Right atrium auricular region (tissue), 2 donors: ENCODE measurements around the gene SRGAP1. TPM values are rescaled to one million over a fixed set of nuclear protein-coding genes. Genes with fewer than 3 reads are reported as not detected.
"Not testable (repeated sequence)": the region's sequence is repeated elsewhere in the genome, so short reads cannot be mapped to it uniquely, and the experiment has no call there.

Experiments used
- DNase-seq: peaks from one replicate; pipeline ENCODE4 v3.0.0-alpha.2; 2019; ENCODE audit warnings: low spot score
- H3K27ac ChIP-seq, 2 donors: fragments of 200-600 bp; sonication (generic); 1 replicate in 1 of 2; 2 replicates in 1 of 2; pipeline ENCODE4 v1.5.1; 2016 to 2019
- H3K27me3 ChIP-seq, 2 donors: fragments of 200-600 bp; sonication (generic); one replicate each; pipeline versions ENCODE4 v1.5.1 to v1.6.0; 2017 to 2019
- H3K36me3 ChIP-seq: fragments of 200-600 bp; sonication (generic); one replicate; pipeline ENCODE4 v1.5.1; 2016
- H3K4me1 ChIP-seq, 2 donors: fragments of 200-600 bp; sonication (generic); one replicate each; pipeline versions ENCODE4 v1.5.1 to v1.6.0; 2017 to 2019
- H3K4me3 ChIP-seq, 2 donors: fragments of 200-600 bp; sonication (generic); 1 replicate in 1 of 2; 2 replicates in 1 of 2; pipeline ENCODE4 v1.5.1; 2017 to 2019; ENCODE audit warnings: mild to moderate bottlenecking in 1 of 2, moderate library complexity in 1 of 2
- H3K9me3 ChIP-seq, 2 donors: fragments of 200-600 bp; sonication (generic); one replicate each; pipeline ENCODE4 v1.5.1; 2019
- CTCF ChIP-seq, 2 donors: fragments of 200-600 bp; sonication (generic); IDR thresholded peaks; one replicate each; pipeline ENCODE4 v1.5.1; 2019; ENCODE audit warnings: antibody characterized with exemption in 2 of 2
- total RNA-seq, 2 donors: library from RNA; depleted of rRNA; stranded (reverse); fragments of >200 nt; gene quantifications; one replicate each; pipeline ENCODE4 v1.1.0, GENCODE V29; 2016

Gene SRGAP1
- total RNA-seq, 2 donors from 2014 or later = 1.4 to 3.3 TPM

GRCh38 chr12:63875703-63876102, 31.2 kb downstream of the SRGAP1 start:
- Histone ChIP-seq H3K36me3 (no peaks in the 10 kb centered on the region), H3K9me3 (no peaks in the 10 kb centered on the region), H3K4me3 (no peak overlapping the region), H3K4me1 (no peaks in the 10 kb centered on the region), H3K27me3 (no peaks in the 10 kb centered on the region), H3K27ac (no peak overlapping the region)
- no peak for TF ChIP-seq CTCF (IDR thresholded peaks at IDR 0.05)
- DNase-seq = no peak

GRCh38 chr12:63876980-63877379, 32.5 kb downstream of the SRGAP1 start:
- Histone ChIP-seq H3K36me3 (no peaks in the 10 kb centered on the region), H3K4me1 (no peaks in the 10 kb centered on the region), H3K27ac (no peak overlapping the region), H3K9me3 (no peaks in the 10 kb centered on the region), H3K4me3 (no peak overlapping the region), H3K27me3 (no peaks in the 10 kb centered on the region)
- TF ChIP-seq CTCF (IDR thresholded peaks at IDR 0.05) = no peak
- no peak for DNase-seq

GRCh38 chr12:63877693-63878092, 33.2 kb downstream of the SRGAP1 start:
- Histone ChIP-seq H3K9me3 (no peaks in the 10 kb centered on the region), H3K27ac (no peak overlapping the region), H3K4me1 (no peaks in the 10 kb centered on the region), H3K27me3 (no peaks in the 10 kb centered on the region), H3K4me3 (no peak overlapping the region), H3K36me3 (no peaks in the 10 kb centered on the region)
- DNase-seq = no peak
- TF ChIP-seq CTCF (IDR thresholded peaks at IDR 0.05) = no peak

GRCh38 chr12:63880235-63880634, 35.7 kb downstream of the SRGAP1 start:
- not testable (repeated sequence) for H3K4me3 ChIP-seq, H3K4me1 ChIP-seq, H3K27me3 ChIP-seq, H3K9me3 ChIP-seq, H3K36me3 ChIP-seq, H3K27ac ChIP-seq, DNase-seq

GRCh38 chr12:63880742-63881263, 36.3 kb downstream of the SRGAP1 start:
- TF ChIP-seq CTCF (IDR thresholded peaks at IDR 0.05) = no peak
- H3K9me3 ChIP-seq = no peaks in the 10 kb centered on the region
- H3K4me1 ChIP-seq = peaks cover 0 to 4% of the 10 kb centered on the region in 2 donors

GRCh38 chr12:63882844-63883243, 38.3 kb downstream of the SRGAP1 start:
- H3K4me1 ChIP-seq = peaks cover 0 to 4% of the 10 kb centered on the region in 2 donors
- H3K27me3 ChIP-seq = no peaks in the 10 kb centered on the region
- no peaks in the 10 kb centered on the region for H3K36me3 ChIP-seq
- DNase-seq = no peak
- no peak for TF ChIP-seq CTCF (IDR thresholded peaks at IDR 0.05)
- no peak overlapping the region for H3K4me3 ChIP-seq
- no peaks in the 10 kb centered on the region for H3K9me3 ChIP-seq
- no peak overlapping the region for H3K27ac ChIP-seq

More at GRCh38 chr12:63880742-63881263, 36.3 kb downstream of the SRGAP1 start:
- H3K36me3 ChIP-seq = no peaks in the 10 kb centered on the region
- no peak overlapping the region for H3K27ac ChIP-seq
- no peak for DNase-seq
- H3K4me3 ChIP-seq = no peak overlapping the region
- no peaks in the 10 kb centered on the region for H3K27me3 ChIP-seq
